Neuron (in vitro differentiated cells): ENCODE results near the gene DHRSX.

ENCODE experiments used
- H2AFZ ChIP-seq: one replicate; pipeline ENCODE4 v1.6.1; 2013; ENCODE audit warnings: low read depth, mild to moderate bottlenecking, inconsistent platforms, low read length, moderate library complexity
- H3K27me3 ChIP-seq: one replicate; pipeline ENCODE4 v1.6.1; 2013; ENCODE audit warnings: low read length; ENCODE audit not compliant: insufficient read depth
- H3K36me3 ChIP-seq: one replicate; pipeline ENCODE4 v1.6.1; 2013; ENCODE audit warnings: low read length; ENCODE audit not compliant: insufficient read depth
- H3K4me1 ChIP-seq: one replicate; pipeline ENCODE4 v1.6.1; 2013; ENCODE audit warnings: low read length; ENCODE audit not compliant: insufficient read depth
- H3K4me3 ChIP-seq: 2 replicates; pipeline ENCODE4 v1.5.1; 2013; ENCODE audit warnings: mild to moderate bottlenecking, low read length, moderate library complexity
- H3K9me3 ChIP-seq: one replicate; pipeline ENCODE4 v1.6.1; 2013; ENCODE audit warnings: low read length

Gene DHRSX

DNA sequence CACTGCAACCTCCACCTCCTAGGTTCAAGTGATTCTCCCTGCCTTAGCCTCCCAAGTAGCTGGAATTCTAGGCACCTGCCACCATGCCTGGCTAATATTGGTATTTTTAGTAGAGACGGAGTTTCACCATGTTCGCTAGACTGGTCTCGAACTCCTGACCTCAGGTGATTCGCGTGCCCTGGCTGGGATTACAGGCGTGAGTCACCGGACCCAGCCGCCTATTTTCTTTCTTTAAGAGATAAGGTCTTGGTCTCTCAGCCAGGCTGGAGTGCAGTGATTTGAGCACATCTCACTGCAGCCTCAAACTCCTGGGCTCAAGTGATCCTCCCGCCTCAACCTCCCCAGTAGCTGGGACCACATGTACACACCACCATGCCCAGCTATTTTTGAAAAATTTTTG lies 166.5 kb downstream of the DHRSX start:
- peaks cover 2% of the 10 kb centered on the region for H3K9me3 ChIP-seq
- H3K36me3 ChIP-seq: no peaks in the 10 kb centered on the region
- H3K4me1 ChIP-seq: no peaks in the 10 kb centered on the region
- no peaks in the 10 kb centered on the region for H3K27me3 ChIP-seq
- H2AFZ ChIP-seq: no peak overlapping the region
- no peak overlapping the region for H3K4me3 ChIP-seq

- no peak overlapping the region for H3K4me3 ChIP-seq
- no peaks in the 10 kb centered on the region for H3K27me3 ChIP-seq
- no peaks in the 10 kb centered on the region for H3K4me1 ChIP-seq
- H3K36me3 ChIP-seq: no peaks in the 10 kb centered on the region
- no peaks in the 10 kb centered on the region for H3K9me3 ChIP-seq
- no peak overlapping the region for H2AFZ ChIP-seq
Measured at GRCh38 chrX:2332252-2332651, 168.5 kb downstream of the DHRSX start.

- no peak overlapping the region for H2AFZ ChIP-seq
Measured at GRCh38 chrX:2330910-2331309, 169.9 kb downstream of the DHRSX start.

DNA sequence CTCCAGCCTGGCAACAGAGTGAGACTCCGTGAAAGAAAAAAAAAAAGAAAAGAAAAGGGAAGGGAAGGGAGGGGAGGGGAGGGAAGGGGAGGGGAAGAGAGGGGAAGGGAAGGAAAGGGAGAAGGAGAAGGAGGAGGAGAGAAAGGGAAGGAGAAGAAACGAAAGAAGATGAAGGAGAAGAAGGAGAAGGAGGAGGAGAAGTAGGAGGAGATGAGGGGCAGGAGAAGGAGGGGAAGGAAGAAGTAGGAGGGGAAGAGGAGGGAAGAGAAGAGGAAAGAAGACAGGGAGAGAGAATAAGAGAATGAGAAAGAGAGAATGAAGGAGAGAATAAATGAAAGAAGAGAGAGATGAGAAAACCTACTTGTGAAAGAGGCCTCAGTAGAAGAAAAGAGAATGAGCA lies 170.3 kb downstream of the DHRSX start:
- Histone ChIP-seq H3K27me3 (no peaks in the 10 kb centered on the region), H2AFZ (no peak overlapping the region), H3K4me3 (no peak overlapping the region), H3K4me1 (no peaks in the 10 kb centered on the region), H3K36me3 (no peaks in the 10 kb centered on the region), H3K9me3 (no peaks in the 10 kb centered on the region)

More at GRCh38 chrX:2330910-2331309, 169.9 kb downstream of the DHRSX start:
- H3K4me1 ChIP-seq: no peaks in the 10 kb centered on the region
- H3K9me3 ChIP-seq: no peaks in the 10 kb centered on the region
- H3K27me3 ChIP-seq: no peaks in the 10 kb centered on the region
- no peaks in the 10 kb centered on the region for H3K36me3 ChIP-seq
- H3K4me3 ChIP-seq: no peak overlapping the region

DNA sequence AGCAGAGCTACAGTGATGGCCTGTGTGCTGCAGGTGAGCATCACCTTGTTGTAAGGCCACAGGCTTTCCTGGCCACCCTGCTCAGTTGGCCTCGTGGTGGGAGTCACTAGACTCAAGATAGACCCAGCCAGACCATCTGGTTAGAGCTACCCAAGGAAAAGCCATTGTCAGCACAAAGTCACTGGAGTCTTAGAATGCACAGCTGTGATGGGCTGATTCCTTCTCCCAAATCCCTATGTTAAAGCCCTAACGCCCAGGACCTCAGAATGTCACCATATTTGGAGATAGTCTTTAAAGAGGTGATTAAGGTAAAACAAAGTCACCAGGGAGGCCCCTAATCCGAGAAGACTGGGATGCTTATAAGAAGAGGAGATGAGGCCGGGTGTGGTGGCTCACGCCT lies 173.4 kb downstream of the DHRSX start:
- H3K4me1 ChIP-seq: no peaks in the 10 kb centered on the region
- H2AFZ ChIP-seq: no peak overlapping the region
- H3K27me3 ChIP-seq: no peaks in the 10 kb centered on the region
- peaks cover 3% of the 10 kb centered on the region for H3K9me3 ChIP-seq
- H3K36me3 ChIP-seq: no peaks in the 10 kb centered on the region
- H3K4me3 ChIP-seq: no peak overlapping the region

DNA sequence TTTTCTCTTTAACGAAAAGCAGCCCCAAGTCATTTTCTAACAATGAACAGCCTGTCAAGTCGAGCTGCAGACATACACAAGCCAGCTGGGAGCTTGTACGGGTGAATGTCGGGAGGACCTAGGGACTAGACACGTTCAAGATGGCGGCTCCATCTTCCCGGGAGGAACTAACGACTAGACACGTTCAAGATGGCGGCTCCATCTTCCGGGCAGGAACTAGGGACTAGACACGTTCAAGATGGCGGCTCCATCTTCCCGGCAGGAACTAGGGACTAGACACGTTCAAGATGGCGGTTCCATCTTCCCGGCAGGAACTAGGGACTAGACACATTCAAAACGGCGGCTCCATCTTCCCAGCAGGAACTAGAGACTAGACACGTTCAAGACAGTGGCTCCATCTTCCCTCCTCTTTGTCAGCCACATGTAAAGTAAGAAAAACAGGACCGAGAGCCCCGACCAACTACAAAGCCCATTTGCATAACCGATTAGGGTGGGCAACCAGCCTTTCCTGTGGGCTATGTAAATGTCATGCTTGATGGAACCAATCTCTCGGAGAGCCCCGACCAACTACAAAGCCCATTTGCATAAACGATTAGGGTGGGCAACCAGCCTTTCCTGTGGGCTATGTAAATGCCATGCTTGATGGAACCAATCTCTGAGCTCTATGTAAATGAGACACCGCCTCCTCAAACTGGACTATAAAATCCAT lies 175.5 kb downstream of the DHRSX start:
- Histone ChIP-seq H3K27me3 (no peaks in the 10 kb centered on the region), H3K9me3 (peaks cover 3% of the 10 kb centered on the region), H3K4me3 (no peak overlapping the region), H3K36me3 (no peaks in the 10 kb centered on the region), H2AFZ (no peak overlapping the region), H3K4me1 (no peaks in the 10 kb centered on the region)

GRCh38 chrX:2324151-2324550 lies 176.6 kb downstream of the DHRSX start:
- Histone ChIP-seq H3K36me3 (no peaks in the 10 kb centered on the region), H3K4me1 (no peaks in the 10 kb centered on the region), H2AFZ (no peak overlapping the region), H3K4me3 (no peak overlapping the region), H3K9me3 (peaks cover 3% of the 10 kb centered on the region), H3K27me3 (no peaks in the 10 kb centered on the region)

GRCh38 chrX:2321411-2321810 lies 179.4 kb downstream of the DHRSX start:
- Histone ChIP-seq H3K4me3 (no peak overlapping the region), H2AFZ (no peak overlapping the region), H3K27me3 (no peaks in the 10 kb centered on the region), H3K36me3 (no peaks in the 10 kb centered on the region), H3K9me3 (peaks cover 3% of the 10 kb centered on the region), H3K4me1 (peaks cover 5% of the 10 kb centered on the region)

DNA sequence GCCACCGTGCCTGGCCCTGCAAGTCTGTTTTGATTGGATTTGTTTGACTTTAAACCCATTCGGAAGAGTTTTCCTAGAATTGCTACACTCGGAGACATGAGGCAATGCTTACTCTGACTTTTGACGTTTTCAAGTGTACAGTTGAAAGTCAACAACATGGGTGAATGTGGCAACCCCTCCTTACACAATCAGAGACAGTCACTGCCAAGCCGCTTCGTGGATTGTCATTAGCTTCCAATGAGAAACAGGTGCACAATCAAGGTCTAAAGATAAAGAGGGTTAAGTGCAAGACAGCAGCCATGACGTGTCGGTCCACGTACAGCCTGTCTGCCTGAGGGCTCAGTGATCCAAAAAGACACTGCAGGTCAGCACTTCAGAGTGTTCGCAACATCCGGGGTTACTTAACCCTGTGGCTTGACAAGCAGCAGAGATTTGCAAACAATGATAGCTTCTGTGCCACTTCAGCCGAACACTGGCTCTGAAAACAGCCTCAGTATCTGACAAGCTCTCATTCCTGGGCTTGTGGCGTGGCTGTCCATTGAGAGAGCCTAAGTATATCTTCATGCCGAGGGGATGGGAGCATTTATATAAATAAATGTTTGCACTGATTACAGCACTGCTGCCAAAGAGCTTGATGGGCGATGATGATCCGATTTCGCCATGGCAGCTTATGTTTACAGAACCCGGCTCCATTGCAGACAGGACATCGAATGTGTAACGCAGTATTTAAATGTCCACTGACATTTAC lies 180.0 kb downstream of the DHRSX start:
- Histone ChIP-seq H3K4me3 (no peak overlapping the region), H3K27me3 (no peaks in the 10 kb centered on the region), H3K4me1 (peaks cover 5% of the 10 kb centered on the region), H3K36me3 (no peaks in the 10 kb centered on the region), H2AFZ (no peak overlapping the region), H3K9me3 (peaks cover 4% of the 10 kb centered on the region)

GRCh38 chrX:2320089-2320488 lies 180.7 kb downstream of the DHRSX start:
- Histone ChIP-seq H3K27me3 (no peaks in the 10 kb centered on the region), H3K36me3 (no peaks in the 10 kb centered on the region), H2AFZ (no peak overlapping the region), H3K4me3 (no peak overlapping the region), H3K4me1 (peaks cover 5% of the 10 kb centered on the region), H3K9me3 (peaks cover 10% of the 10 kb centered on the region)

- H3K36me3 ChIP-seq: no peaks in the 10 kb centered on the region
- peaks cover 5% of the 10 kb centered on the region for H3K4me1 ChIP-seq
- peaks cover 10% of the 10 kb centered on the region for H3K9me3 ChIP-seq
- H3K27me3 ChIP-seq: no peaks in the 10 kb centered on the region
- H3K4me3 ChIP-seq: no peak overlapping the region
- no peak overlapping the region for H2AFZ ChIP-seq
Measured at GRCh38 chrX:2318371-2318770, 182.4 kb downstream of the DHRSX start.

DNA sequence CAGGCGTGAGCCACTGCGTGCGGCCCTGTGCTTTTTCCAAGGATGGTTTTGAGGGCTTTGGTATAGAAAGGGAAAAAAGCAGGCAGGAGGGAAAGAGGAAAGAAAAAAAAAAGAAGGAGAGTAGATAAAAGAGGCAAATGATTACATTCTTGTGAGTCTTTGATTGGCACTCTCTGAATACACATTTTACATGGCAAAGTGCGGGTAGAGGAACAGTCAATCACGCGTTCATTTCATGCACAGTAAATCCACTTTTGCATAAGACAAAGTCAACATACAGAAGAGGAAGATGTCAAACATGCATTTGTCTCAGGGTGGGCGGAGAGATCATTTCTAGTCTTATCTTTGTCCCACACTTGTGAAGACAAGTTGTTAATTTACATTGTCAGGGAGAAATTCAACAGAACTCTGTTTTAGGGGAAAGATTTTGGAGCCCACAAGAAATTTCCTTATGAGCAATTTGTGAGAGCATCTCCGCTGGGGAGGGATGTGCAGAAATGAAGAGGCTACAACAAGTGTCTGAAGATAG lies 183.2 kb downstream of the DHRSX start:
- Histone ChIP-seq H3K4me3 (no peak overlapping the region), H3K36me3 (no peaks in the 10 kb centered on the region), H2AFZ (no peak overlapping the region), H3K4me1 (peaks cover 5% of the 10 kb centered on the region), H3K9me3 (peaks cover 7% of the 10 kb centered on the region), H3K27me3 (no peaks in the 10 kb centered on the region)

- no peak overlapping the region for H2AFZ ChIP-seq
- peaks cover 11% of the 10 kb centered on the region for H3K4me1 ChIP-seq
- peaks cover 7% of the 10 kb centered on the region for H3K9me3 ChIP-seq
- H3K36me3 ChIP-seq: no peaks in the 10 kb centered on the region
- no peak overlapping the region for H3K4me3 ChIP-seq
- no peaks in the 10 kb centered on the region for H3K27me3 ChIP-seq
Measured at GRCh38 chrX:2316534-2316933, 184.2 kb downstream of the DHRSX start.
